Fibroblast of skin of right quadriceps (primary cell): Measurements from ENCODE around the gene DCTN1.
A peak's percentile ranks its signal among the peaks of the same experiment; 100 is the strongest.
"Not testable (repeated sequence)": the region's sequence is repeated elsewhere in the genome, so short reads cannot be mapped to it uniquely, and the experiment has no call there.

ENCODE experiments used
- DNase-seq: peaks from one replicate; pipeline ENCODE4 v3.0.0-alpha.2; 2013

DCTN1 gene

GRCh38 chr2:74379851-74380789 is at the start of gene DCTN1:
DCTN1 (minus strand) TSS chr2:74380311; CDS start chr2:74380037, 274 bp downstream.
- DNase-seq = peak; percentile 60

- no peak for DNase-seq
Observed at GRCh38 chr2:74428675-74429074, 48.6 kb upstream of the DCTN1 start.

- no peak for DNase-seq
Observed at GRCh38 chr2:74427551-74427950, 47.4 kb upstream of the DCTN1 start.

GRCh38 chr2:74426181-74426758 is 46.2 kb upstream of the DCTN1 start:
- no peak for DNase-seq

GRCh38 chr2:74425523-74425922 is 45.4 kb upstream of the DCTN1 start:
- DNase-seq = no peak

- DNase-seq = no peak
Observed at GRCh38 chr2:74424995-74425406, 44.9 kb upstream of the DCTN1 start.

GRCh38 chr2:74424139-74424992 is 44.3 kb upstream of the DCTN1 start:
- DNase-seq = no peak

- no peak for DNase-seq
Observed at GRCh38 chr2:74423231-74424095, 43.4 kb upstream of the DCTN1 start.

GRCh38 chr2:74421221-74421870 is 41.2 kb upstream of the DCTN1 start, which contains the start of the genes C2orf81 and WDR54:
C2orf81 (minus strand) TSS chr2:74421619; CDS start chr2:74421560, 59 bp downstream.
WDR54 (plus strand) TSS chr2:74421730; CDS start chr2:74422154, 424 bp downstream.
- DNase-seq = peak; percentile 87

- not testable (repeated sequence) for DNase-seq
Observed at GRCh38 chr2:74420443-74421103, 40.5 kb upstream of the DCTN1 start.

GRCh38 chr2:74420006-74420405 is 39.9 kb upstream of the DCTN1 start:
- DNase-seq = no peak

GRCh38 chr2:74419345-74419744 is 39.2 kb upstream of the DCTN1 start:
- DNase-seq = no peak

- no peak for DNase-seq
Observed at GRCh38 chr2:74418312-74418711, 38.2 kb upstream of the DCTN1 start.

GRCh38 chr2:74417763-74418162 is 37.7 kb upstream of the DCTN1 start:
- no peak for DNase-seq

- no peak for DNase-seq
Observed at GRCh38 chr2:74417197-74417596, 37.1 kb upstream of the DCTN1 start.

GRCh38 chr2:74416778-74417177 is 36.7 kb upstream of the DCTN1 start:
- DNase-seq = no peak

- DNase-seq = no peak
Observed at GRCh38 chr2:74415762-74416395, 35.8 kb upstream of the DCTN1 start.

GRCh38 chr2:74414881-74415761 is 35.0 kb upstream of the DCTN1 start:
- DNase-seq = no peak

GRCh38 chr2:74414441-74414840 is 34.3 kb upstream of the DCTN1 start:
- DNase-seq = no peak
